ENCODE data around the gene ASB13. TPM values are rescaled to one million over a fixed set of nuclear protein-coding genes. Genes with fewer than 3 reads are reported as not detected.
"Not testable (repeated sequence)": the region's sequence is repeated elsewhere in the genome, so short reads cannot be mapped to it uniquely, and the experiment has no call there.

Gene ASB13
- total and polyA plus RNA-seq, 10 of the 15 experiments (the other 5 are each of a cell fraction or from before 2014, with no cell fraction given): 0.02 to 0.59 (median 0.10) TPM; not detected in 2

- TF ChIP-seq ATF2 (IDR thresholded peaks at IDR 0.05; ENCODE audit: low read length) (no peak), NRF1 (conservative IDR thresholded peaks at IDR 0.05; ENCODE audit: low read depth, low read length) (no peak)
Measured at GRCh38 chr10:5622186-5622960, 44.0 kb downstream of the ASB13 start (continued).

GRCh38 chr10:5621371-5621770, 45.0 kb downstream of the ASB13 start:
- H2AFZ ChIP-seq (ENCODE audit: control insufficient read depth, low read depth, low read length); H3K36me3 ChIP-seq (ENCODE audit: control insufficient read depth in 2 of 2, insufficient read depth in 2 of 2, low read length in 1 of 2); H3K27ac ChIP-seq (ENCODE audit: control insufficient read depth, insufficient read depth); H3K9ac ChIP-seq (ENCODE audit: control insufficient read depth, insufficient read depth, low read length); H3K9me3 ChIP-seq (replicated peaks; ENCODE audit: control insufficient read depth, insufficient read depth, low read length); H3K4me2 ChIP-seq (ENCODE audit: control insufficient read depth, insufficient read depth); H3K27me3 ChIP-seq (replicated peaks in 1 of 2; ENCODE audit: control insufficient read depth in 2 of 2, insufficient read depth in 2 of 2, low read length in 1 of 2); ATAC-seq; H3K4me1 ChIP-seq (ENCODE audit: control insufficient read depth, insufficient read depth, low read length); POLR2A ChIA-PET; H4K20me1 ChIP-seq (ENCODE audit: control insufficient read depth, insufficient read depth); H3K79me2 ChIP-seq (ENCODE audit: control insufficient read depth, insufficient read depth, low read length); BruUV-seq (replicated peaks); FAIRE-seq; DNase-seq (ENCODE audit: low read depth, low spot score); H3K4me3 ChIP-seq: not testable (repeated sequence)
- SMC1A ChIA-PET (ENCODE audit: uncharacterized antibody, unreplicated experiment): interaction anchor here (2.3 to 5.2 kb wide), 4 partner anchors 174 to 196 kb away, joined by 8 to 129 read pairs (median 23); no protein-coding TSS in a partner anchor
- in situ Hi-C loops (cut with MboI) (loop anchor here (5.0 to 10.0 kb wide), 2 partner anchors 179 to 777 kb away; no protein-coding TSS in a partner anchor), intact Hi-C loops (cut with micrococcal nuclease; ENCODE audit: unreplicated experiment) (loop anchor here (5.0 kb wide), 1 partner anchor 774 kb away; no protein-coding TSS in a partner anchor)
- WGBS (ENCODE audit: insufficient coverage, insufficient replicate concordance, low lambda C conversion rate, missing lambda C conversion rate): 69% methylated on average over 6 of the region's 6 CpGs
- CTCF ChIA-PET: interaction anchor here (1.4 to 21.3 kb wide), 6 partner anchors 8 to 772 kb away, joined by 4 to 535 read pairs (median 14); no protein-coding TSS in a partner anchor
- RAD21 ChIA-PET (ENCODE audit: unreplicated experiment): interaction anchor here (0.7 to 5.1 kb wide), 2 partner anchors 136 to 178 kb away, joined by 3 to 136 read pairs; no protein-coding TSS in a partner anchor
